ENCODE data around the gene ZNF784.

GRCh38 chr19:55611983-55612645, 12.3 kb downstream of the ZNF784 start:
- TF ChIP-seq CTCF (IDR thresholded peaks at IDR 0.05) (no peak), POLR2A (IDR thresholded peaks at IDR 0.05) (no peak)
